PC-3 (cell line): Measurements from ENCODE around the gene NT5C1B.

Source experiments
- CTCF ChIP-seq: fragments of 300-600 bp; sonication (generic); conservative IDR thresholded peaks from 2 replicates; pipeline ENCODE4 v1.5.1; 2017; ENCODE audit warnings: antibody characterized with exemption, low read depth, mild to moderate bottlenecking, low read length
- EZH2 ChIP-seq: fragments of 300-600 bp; sonication (generic); IDR thresholded peaks from one replicate; pipeline ENCODE4 v1.6.1; 2017; ENCODE audit warnings: antibody characterized with exemption, mild to moderate bottlenecking, low read length; ENCODE audit not compliant: unreplicated experiment
- EZH2phosphoT487 ChIP-seq: fragments of 300-600 bp; sonication (generic); IDR thresholded peaks from 2 replicates; pipeline ENCODE4 v1.6.1; 2018; ENCODE audit warnings: mild to moderate bottlenecking, antibody characterized with exemption, low read length, borderline replicate concordance

DNA sequence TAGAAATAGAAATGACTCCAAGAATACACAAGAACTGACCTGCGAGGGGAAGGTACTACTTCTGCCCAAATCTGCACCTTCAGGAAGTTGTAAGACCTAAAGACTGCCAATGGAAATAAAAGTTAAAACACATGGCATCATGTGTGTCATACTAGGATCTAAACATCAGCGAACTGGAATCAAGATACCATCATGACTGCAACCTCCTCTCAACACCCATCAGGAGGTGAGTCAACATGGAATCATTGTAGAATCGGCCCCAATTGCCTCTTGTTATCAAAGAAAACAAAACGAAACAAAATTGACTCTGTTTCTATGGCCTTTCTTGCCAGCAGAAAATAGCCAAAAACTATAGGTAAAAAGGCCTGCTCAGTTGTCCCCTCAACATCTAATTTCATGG lies 44.0 kb downstream of the NT5C1B start:
- no peak for TF ChIP-seq EZH2phosphoT487
- no peak for TF ChIP-seq EZH2
- TF ChIP-seq CTCF = no peak
